ENCODE data around the gene RHPN2.
"Not testable (repeated sequence)": the region's sequence is repeated elsewhere in the genome, so short reads cannot be mapped to it uniquely, and the experiment has no call there.

The RHPN2 gene

GRCh38 chr19:32971715-32972540, 92.8 kb downstream of the RHPN2 start, which contains the start of the genes CEP89 and FAAP24:
Gene CEP89 (minus strand): TSS chr19:32971958. CDS start chr19:32971874, 84 bp downstream.
Gene FAAP24 (plus strand): TSS chr19:32972242. CDS start chr19:32973197, 955 bp downstream.
- FAIRE-seq: peak; percentile 97

DNA sequence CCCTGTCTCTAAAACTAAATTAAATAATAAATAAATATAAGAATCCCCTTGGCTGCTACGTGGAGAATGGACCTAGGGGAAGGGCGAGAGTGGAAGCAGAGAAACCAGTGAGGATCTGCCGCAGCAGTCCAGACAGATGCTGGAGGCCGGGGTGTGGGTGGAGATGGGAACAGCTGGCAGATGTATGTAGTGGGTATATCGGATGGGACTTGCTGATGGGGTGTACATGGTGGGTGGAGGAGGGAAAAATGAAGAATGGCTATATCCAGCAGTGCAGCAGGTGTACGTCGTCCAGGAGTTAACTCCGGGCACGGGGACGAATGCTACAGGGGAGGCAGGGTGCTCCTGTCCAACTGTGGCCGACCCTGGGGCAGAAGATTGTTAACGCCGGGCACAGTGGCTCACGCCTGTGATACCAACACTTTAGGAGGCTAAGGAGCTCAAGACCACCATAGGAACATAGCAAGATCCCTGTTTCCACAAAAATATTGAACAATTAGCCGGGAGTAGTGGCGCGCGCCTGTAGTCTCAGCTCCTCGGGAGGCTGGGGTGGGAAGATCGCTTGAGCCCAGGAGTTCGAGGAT, 93.6 kb downstream of the RHPN2 start:
- FAIRE-seq: no peak

- no peak for FAIRE-seq
Observed at GRCh38 chr19:32969549-32969948, 95.1 kb downstream of the RHPN2 start.

DNA sequence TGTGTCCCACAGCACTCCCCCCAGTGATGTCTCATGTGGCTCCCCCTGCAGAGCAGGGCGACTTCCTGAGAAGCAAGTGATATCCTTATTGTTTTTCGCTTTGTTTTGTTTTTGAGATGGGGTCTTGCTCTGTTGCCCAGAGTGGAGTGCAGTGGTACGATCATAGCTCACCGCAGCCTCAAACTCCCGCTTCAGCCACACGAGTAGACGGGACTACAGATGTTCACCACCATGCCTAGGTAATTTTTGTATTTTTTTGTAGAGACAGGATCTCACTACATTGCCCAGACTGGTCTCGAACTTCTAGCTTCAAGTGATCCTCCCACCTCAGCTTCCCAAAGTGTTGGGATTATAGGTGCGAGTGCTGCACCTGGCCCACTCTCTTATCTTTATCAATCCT, 97.9 kb downstream of the RHPN2 start:
- FAIRE-seq: no peak

GRCh38 chr19:32945260-32945659, 119.4 kb downstream of the RHPN2 start:
- no peak for FAIRE-seq

DNA sequence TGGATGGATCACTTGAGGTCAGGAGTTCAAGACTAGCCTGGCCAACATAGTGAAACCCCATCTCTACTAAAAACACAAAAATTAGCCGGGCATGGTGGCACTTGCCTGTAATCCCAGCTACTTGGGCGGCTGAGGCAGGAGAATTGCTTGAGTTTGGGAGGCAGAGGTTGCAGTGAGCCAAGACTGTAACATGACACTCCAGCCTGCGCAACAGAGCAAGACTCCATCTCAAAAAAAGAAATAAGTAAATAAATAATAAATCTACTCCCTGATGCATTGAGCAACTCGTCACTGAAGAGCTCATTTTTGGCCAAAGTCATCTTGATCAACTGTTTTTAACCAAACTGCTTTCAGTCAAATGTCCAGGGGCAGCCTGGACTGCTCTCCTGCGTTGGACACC, 123.4 kb downstream of the RHPN2 start:
- not testable (repeated sequence) for FAIRE-seq

GRCh38 chr19:32936065-32936464, 128.6 kb downstream of the RHPN2 start:
- FAIRE-seq: no peak

GRCh38 chr19:32935629-32936028, 129.1 kb downstream of the RHPN2 start:
- no peak for FAIRE-seq

- no peak for FAIRE-seq
Observed at GRCh38 chr19:32933571-32933970, 131.1 kb downstream of the RHPN2 start.

DNA sequence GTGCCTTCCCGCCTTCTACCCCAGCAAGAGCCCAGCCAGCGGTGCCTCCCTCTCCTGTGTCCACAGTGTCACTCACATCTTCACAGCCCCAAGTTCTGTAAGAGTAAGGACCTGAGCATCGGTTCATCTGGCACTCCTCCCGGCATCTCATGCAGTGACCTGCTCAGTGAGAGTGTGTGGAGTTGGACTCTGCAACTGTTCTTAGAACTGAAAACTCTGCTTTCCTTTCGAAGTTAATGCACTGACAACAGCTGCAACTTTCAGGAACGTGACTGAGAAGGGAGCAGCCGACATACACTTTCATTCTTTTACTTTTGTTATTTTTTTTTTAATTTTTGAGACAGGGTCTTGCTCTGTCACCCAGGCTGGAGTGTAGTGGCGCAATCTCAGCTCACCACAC, 134.1 kb downstream of the RHPN2 start:
- no peak for FAIRE-seq

DNA sequence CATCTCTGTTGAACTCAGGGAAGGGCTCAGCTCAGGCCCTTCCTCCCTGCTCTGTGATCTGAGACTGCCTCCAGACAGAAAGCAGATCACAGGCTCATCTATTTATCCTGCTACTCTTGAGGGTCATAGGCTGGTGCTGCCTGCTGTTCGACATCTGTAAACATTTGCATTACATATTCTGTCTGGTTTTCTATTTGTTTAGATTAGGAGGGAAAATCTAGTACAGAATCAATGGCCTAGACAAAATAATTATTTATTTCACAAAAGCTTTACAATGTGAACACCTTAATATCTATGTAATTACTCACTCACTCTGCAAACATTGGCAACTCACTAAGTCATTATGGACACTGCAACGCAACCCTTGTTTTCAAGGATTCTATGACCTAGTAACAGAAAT, 135.9 kb downstream of the RHPN2 start:
- no peak for FAIRE-seq
